Activated CD8-positive, alpha-beta memory T cell treated with anti-CD3 and anti-CD28 coated beads, Interleukin-2, amount 50 U/mL, for 24 hours (primary cell): ENCODE results near the gene CLDN15.
A peak's percentile ranks its signal among the peaks of the same experiment; 100 is the strongest.
"Not testable (repeated sequence)": the region's sequence is repeated elsewhere in the genome, so short reads cannot be mapped to it uniquely, and the experiment has no call there.

Source experiments
- DNase-seq: peaks from one replicate; pipeline ENCODE4 v3.0.0-alpha.2; 2020; ENCODE audit errors: extremely low read depth

Gene CLDN15

GRCh38 chr7:101237206-101238067, at the start of gene CLDN15:
CLDN15 (minus strand) TSS chr7:101237802; CDS start chr7:101237581, 221 bp downstream.
- no peak for DNase-seq

GRCh38 chr7:101287032-101287431, 49.4 kb upstream of the CLDN15 start:
- no peak for DNase-seq

GRCh38 chr7:101285880-101286279, 48.3 kb upstream of the CLDN15 start:
- not testable (repeated sequence) for DNase-seq

- DNase-seq, result no peak
Measured at GRCh38 chr7:101285171-101285570, 47.6 kb upstream of the CLDN15 start.

- DNase-seq, result not testable (repeated sequence)
Measured at GRCh38 chr7:101280912-101281311, 43.3 kb upstream of the CLDN15 start.

- DNase-seq, result no peak
Measured at GRCh38 chr7:101278461-101279292, 41.1 kb upstream of the CLDN15 start.

GRCh38 chr7:101277155-101277554, 39.6 kb upstream of the CLDN15 start:
- no peak for DNase-seq

- no peak for DNase-seq
Measured at GRCh38 chr7:101273206-101273605, 35.6 kb upstream of the CLDN15 start.

GRCh38 chr7:101271021-101271420, 33.4 kb upstream of the CLDN15 start:
- no peak for DNase-seq

GRCh38 chr7:101269664-101270063, 32.1 kb upstream of the CLDN15 start:
- no peak for DNase-seq

- no peak for DNase-seq
Measured at GRCh38 chr7:101265622-101266516, 28.3 kb upstream of the CLDN15 start.

GRCh38 chr7:101264102-101264706, 26.6 kb upstream of the CLDN15 start:
- not testable (repeated sequence) for DNase-seq

- no peak for DNase-seq
Measured at GRCh38 chr7:101258243-101258731, 20.7 kb upstream of the CLDN15 start.

- DNase-seq, result no peak
Measured at GRCh38 chr7:101255796-101256195, 18.2 kb upstream of the CLDN15 start.

- DNase-seq, result not testable (repeated sequence)
Measured at GRCh38 chr7:101253199-101253598, 15.6 kb upstream of the CLDN15 start.

- peak; percentile 95 for DNase-seq
Measured at GRCh38 chr7:101251871-101252659, 14.5 kb upstream of the CLDN15 start.

- no peak for DNase-seq
Measured at GRCh38 chr7:101250324-101250723, 12.7 kb upstream of the CLDN15 start.

GRCh38 chr7:101248276-101248675, 10.7 kb upstream of the CLDN15 start:
- no peak for DNase-seq

GRCh38 chr7:101245147-101245668, 7.6 kb upstream of the CLDN15 start:
- DNase-seq, result no peak
